NOMO-1 treated with DMSO at 0.1 percent for 48 hours (cell line): ENCODE results near the gene SLX4IP.

ENCODE experiments used
- DNase-seq: peaks from one replicate; lab custom pipeline; 2025; ENCODE audit not compliant: unreplicated experiment; lab: John Stamatoyannopoulos, UW

The SLX4IP gene

DNA sequence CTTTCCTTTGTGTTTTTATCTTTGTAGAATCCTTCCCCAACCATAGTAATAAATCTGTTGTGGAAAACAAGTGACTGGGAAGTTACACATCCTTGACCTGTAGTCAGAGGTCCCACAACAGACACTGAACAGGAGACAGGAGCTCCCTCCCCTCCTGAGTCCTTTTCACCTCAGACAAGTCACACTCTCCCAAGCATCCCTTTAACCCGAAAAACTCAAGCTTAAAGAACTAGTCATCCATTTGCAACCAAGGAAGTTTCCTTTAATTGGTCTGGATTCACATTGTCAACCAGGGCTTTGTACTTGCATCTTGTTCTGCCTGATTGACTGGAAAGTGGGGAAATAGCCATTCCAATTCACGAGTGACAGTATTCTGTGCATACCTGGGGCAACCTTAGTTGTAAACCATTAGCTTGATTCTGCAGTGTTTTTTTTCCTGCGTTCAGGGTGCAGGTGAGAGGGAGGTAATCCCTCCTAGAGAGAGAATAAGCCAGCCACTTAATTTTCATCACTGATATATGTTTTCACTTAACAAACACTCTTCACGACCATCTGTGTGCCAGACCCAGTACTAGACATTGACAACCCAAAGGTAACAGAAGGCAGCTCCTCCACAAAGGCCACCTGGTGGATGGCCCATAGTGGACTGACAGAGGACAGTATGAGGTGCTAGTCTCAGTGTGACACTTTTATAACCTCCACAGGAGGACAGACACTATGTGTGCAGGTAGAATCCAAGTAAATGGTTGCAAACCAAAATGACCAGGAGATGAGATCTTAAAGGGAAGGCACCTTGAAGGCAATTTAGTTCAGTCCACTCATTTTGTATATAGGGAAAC is 112.4 kb downstream of the SLX4IP start:
- no peak for DNase-seq

DNA sequence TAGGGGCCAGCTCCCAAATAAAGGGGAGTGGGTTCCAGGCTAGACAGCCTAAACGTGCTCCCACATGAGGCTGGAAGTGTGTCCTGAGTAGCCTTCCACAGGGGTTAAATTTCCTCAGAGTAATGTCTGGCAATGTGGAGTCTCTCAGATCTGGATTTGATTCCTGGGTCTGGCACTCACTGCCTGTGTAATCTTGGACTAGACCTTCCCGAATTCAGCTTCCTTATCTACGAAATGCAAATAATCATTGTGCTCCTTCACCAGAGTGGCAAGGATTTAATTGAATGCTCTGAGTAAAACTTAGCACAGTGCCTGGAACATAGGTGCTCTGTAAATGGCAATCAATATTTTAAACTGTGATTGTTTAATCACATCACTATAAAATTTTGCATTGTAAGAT is 114.4 kb downstream of the SLX4IP start:
- DNase-seq, result no peak

DNA sequence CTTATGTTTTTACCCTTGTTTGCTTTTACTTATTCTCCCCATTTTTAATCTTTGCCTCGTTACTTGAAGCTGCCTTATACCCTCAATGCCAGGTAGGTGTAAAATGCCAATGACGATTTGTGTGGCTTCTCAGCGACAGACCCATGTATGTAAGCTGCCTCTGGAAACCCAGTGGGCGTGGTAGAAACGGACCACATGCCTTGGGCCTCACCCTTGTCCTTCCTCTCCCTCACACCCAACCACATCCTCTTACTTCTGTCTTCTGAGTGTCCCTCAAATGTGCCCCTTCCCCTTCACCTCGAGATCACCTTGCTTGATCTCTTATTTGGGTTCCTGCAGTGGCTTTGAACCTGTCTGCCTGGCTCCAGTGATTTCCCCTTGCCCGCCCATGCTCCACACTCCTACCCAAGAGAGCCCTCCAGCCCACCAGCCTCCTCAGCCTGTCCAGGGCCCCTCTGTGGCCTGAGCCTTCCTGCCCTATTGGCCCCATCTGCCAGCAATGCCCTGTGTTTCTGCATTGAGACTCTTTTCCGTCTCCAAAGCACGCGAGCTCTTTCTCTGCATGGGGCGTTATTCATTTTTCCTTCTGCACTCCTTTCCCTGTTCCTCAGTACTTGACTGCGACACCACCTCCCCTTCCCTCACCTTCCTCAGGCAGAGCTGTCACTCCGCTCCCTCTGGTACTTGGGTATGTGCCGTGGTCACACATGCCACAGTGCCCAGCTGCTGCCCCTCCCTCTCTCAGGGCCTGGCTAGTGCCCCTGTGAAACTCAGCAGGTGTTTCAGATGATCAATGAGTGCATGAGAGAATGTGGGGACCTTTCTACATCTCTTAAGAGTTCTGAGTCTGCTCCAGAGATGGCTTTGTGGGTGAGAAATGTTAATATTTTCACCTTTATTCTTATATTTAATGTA is 115.4 kb downstream of the SLX4IP start:
- DNase-seq, result peak; percentile 61

DNA sequence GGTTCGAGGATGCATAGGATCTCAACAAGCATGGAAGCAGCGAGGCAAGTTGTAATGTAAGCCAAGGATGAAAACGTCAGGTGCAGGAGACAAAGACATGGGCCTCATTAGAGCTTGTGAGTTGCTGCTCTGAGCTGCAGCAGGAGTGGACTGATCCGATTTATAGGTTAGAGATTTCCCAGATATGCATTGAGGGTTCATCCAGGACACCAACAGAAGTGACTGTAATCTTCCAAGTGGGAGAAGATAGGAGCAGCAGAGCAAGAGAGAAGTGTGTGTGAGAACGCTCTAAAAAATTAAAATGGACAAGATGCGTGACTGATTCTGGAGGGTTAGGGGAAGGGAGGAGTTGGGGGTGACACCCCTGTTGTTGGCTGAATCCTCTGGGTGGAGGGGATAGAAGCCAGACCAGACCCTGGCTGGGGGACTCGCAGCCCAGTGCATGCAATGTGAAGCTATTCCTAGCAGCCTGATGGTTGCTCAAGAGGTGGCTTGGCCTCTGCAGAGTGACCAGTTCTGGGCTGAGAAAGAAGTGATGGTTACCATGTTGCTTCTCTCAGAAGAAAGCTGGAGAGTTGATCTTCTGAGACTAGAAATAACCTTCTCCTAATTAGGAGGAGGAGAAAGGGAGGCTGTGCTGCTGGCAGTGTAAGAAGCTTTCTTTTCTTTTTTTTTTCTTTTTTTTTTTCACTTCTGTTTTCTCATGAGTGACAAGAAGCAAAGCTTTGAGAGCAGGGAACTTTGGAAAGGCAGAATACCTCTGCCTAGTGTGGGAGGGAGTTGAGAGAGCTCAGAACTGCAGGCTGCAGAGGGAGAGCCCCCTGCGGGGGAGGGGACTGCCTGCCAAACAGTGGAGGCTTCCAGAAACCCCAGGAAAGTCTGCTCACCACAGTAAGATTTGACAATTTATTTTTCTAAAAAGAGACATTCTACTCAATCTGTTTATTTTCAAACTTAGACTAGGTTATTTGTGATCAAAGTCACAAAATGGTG is 116.9 kb downstream of the SLX4IP start:
- peak; percentile 30 for DNase-seq

DNA sequence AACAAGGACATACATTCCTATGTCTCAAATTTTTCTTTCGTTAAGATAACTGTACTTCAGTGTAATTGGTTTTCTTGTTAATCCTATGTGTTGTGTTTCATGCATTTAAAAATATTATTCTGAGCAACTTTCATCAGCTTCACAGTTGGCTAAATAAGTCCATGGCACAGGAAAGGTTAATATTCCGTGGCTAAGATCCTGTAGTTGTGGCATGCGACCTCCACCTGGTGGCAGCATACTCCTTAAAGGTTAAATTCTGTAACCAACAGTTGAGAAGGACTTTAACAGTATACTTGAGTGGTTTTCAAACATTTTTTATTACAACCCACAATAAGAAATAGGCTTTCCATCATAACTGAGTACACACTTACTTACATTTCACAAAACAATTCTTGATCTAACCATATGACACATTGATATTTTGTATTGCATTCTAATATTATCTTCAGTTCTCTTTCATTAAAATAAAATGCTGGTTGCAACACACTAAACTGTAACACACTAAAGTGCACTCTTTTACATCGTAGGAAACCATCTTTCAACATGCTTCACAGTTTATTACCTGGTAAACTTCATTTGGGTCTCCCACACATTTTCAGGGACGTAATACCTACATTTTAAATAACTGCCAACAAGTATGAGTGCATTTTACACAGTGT is 118.3 kb downstream of the SLX4IP start:
- peak; percentile 55 for DNase-seq

DNA sequence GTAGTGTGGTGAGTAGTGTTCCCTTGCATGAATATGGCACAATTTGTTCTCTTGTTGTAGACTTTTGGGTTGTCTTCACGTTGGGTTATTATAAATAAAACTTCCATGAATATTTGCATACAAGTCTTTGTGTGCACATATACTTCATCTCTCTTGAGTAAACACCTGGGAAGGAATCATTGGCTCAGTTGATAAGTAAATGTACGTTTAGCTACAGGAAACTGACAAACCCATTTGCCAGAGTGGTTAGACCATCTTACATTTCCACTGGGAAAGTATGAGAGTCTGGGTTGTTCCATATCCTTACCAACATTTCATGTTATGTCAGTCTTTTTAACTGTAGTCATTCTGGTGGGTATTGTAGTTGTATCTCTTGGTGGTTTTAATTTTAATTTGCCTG is 119.2 kb downstream of the SLX4IP start:
- DNase-seq, result no peak

DNA sequence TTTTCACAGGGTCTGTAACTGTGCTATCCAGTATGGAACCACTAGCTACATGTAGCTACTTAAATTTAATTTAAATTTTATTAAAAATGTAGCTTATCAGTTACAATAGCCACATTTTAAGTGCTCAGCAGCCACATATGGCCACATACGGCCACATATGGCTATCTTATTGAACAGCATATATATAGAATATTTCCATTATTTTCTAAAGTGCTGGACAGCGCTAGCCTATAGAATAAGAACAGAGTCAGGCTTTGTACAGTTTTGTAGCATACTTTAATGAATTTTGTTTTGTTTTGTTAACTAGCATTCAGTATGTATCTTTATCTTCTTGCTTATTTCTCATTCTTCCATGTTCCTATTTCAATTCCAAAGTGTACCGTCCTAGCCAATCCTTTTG is 120.3 kb downstream of the SLX4IP start:
- DNase-seq, result no peak

DNA sequence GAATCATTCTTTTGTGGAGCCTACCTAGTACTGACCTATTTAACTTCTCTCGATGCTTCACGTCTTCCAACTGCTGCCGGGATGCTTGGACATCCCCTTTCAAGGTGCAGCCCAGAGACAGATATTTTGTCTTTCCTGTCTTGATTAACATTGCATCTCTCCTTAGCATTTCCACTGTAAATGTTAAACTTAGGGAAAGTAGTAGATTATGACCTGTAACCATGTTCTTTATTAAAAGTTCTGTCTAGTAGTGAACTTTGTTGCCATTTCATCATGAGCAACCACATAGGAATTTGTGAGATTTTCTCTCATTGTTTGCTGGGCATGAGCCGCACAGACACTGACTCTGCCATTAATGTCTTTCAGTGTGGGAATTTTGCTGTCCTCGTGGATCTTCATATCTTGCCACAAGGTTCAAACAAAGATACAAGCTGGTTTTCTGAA is 120.8 kb downstream of the SLX4IP start:
- no peak for DNase-seq

DNA sequence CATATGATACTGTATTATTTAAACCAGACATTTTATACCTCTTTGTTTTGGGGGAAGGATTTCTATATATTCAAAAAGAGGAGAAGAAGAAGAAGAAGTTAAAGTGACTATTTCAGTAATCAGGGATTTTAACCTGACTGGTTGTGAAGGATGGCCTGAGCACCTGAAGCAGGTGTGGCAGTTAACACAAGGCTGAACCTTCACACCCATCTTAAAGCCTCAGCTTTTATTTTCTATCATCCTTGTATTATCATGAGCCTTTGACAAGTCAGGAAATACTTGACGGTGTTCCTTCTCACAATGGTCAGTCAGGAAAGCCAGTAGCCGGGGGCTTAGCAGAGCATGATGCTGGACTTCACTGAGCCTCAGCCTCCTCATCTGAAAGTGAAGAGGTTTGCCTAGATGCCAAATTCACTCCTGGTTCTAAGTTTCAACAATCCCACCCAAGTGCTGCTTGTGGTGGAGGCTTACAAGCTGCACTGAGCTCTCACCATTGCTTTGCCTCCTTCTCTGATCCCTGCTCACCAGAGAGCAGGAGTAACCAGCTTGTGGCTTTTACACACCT is 121.5 kb downstream of the SLX4IP start:
- DNase-seq, result no peak

DNA sequence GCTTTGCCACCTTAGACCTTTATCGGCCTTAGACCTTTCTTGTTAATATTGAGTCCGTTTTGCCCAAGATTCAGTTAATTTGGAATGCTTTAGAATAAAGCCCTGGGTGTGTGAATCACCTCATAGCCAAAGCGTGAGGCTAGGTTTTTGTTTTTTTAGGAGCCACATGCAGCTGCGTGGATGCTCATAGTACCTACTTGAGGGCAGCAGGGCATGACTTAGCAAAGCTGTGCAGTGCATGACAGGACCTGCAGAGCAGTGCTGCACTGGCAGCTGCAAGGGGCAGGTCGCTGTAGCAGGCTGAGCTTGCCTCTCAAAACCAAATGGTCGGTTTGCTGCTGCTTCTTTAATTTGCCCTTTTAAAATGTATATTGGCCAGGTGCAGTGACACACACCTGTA is 122.6 kb downstream of the SLX4IP start:
- no peak for DNase-seq

DNA sequence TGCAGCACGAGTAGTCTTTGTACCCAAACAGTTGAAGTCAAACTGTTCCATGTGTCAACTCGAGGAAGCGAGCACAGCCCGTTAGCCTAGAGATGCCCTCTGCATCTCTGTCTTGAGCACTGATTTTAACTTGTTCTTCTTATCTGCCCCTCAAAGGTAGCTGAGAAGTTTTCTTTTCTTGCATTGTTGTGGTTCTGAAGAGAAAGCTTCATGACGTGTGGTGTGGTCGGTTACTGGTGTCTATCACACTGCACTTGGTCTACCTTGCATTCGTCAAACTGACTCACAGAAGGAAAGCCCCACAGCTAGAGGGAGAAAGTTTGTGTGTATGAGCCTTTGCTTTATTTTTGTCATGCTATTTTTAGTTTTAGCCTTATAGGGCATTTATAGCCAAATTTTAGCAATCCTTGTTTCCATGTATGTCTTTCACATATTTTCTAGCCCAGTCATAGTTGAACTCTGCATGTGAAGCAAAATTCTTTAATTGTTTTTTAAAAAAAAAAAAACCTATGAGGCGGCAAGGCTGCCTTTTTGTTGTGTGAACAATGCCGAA is 123.6 kb downstream of the SLX4IP start:
- DNase-seq, result no peak

DNA sequence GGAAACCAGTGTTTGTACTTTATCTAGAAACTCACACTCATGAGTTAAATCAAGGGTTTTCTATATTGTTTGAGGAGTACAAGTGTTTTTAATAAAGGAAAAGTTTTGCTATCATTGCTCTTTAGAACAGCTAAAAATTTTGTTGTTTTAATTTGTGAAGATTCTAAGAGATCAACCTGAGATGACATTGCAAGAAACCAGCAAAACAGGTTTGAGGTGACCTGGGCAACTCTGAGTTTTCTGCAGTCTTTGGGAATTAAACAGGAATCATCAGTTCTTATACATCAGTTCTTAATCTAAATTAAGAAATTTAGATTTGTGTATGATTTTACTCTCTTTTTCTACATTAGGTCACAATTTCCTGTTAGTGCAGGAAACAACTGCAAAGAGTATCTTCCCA is 124.2 kb downstream of the SLX4IP start:
- DNase-seq, result no peak

DNA sequence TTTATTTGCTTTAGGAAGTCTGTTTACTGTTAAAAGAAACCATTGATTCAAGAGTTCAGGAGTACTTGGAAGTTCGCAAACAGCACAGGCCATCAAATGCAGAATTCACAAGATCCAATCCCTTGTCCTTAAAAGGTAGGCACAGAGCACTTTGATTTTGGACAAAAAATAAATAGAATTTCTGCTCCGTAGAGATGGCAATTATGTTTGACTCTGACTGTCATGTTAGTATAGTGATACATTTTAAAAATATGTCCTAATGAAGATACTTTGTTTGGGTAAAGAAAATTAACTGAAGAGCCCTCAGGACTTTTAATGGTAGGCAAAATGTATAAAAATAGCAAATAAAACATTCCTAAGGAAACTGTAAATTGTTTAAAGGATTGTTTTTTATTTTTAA is 125.6 kb downstream of the SLX4IP start:
- DNase-seq, result no peak

DNA sequence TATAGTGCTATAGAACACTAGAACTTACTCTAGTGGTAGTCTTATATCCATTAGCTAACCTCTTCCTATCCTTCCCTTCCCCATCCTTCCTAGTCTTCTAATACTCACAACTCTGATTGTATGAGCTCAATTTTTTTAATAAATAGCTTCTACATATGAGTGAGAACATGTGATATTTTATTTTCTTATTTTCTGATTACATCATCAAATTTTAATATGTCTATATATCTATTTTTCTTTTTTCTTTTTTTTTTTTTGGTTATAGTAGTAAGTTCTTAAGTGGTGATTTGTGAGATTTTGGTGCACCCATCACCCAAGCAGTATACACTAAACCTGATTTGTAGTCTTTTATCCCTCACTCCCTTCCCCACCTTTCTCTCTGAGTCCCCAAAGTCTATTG is 126.2 kb downstream of the SLX4IP start:
- no peak for DNase-seq

DNA sequence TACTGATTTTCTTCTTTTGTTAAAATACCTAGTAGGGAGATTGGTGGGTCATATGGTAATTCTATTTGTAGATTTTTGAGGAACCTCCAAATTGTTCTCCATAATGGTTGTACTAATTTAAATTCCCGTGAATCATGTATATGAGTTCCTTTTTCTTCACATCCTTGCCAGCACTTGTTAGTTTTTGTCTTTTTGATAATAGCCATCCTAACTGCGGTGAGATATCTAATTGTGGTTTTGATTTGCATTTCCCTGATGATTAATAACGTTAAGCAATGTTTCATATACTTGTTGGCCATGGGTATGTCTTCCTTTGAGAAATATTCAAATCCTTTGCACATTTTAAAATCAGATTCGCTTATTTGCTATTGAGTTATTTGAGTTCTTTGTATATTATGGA is 127.8 kb downstream of the SLX4IP start:
- DNase-seq, result no peak

DNA sequence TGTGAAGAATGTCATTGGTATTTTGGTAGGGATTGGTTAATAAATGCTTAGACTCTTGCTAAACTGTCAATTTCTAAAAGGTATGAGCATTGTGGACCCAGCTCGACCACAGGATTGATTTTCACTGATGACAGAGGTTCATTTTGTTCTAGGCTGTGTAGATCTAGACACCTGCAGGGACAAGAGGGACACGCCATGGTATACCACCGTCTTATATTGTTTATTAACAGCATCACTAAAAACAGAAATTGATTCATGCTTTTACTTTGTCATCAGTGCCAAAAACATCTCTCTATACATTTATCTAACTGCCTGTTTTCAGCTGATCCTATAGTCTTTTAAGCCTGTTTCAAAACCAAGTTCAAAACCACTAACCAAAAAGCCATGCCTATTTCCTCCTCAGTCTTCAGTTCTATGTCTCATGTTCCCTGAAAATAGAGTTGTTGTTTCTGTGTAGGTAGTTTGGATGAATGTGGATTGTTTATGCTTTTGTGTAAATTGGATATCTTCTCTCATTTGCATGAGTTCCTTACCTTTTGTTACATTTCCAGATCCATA is 128.9 kb downstream of the SLX4IP start:
- no peak for DNase-seq

DNA sequence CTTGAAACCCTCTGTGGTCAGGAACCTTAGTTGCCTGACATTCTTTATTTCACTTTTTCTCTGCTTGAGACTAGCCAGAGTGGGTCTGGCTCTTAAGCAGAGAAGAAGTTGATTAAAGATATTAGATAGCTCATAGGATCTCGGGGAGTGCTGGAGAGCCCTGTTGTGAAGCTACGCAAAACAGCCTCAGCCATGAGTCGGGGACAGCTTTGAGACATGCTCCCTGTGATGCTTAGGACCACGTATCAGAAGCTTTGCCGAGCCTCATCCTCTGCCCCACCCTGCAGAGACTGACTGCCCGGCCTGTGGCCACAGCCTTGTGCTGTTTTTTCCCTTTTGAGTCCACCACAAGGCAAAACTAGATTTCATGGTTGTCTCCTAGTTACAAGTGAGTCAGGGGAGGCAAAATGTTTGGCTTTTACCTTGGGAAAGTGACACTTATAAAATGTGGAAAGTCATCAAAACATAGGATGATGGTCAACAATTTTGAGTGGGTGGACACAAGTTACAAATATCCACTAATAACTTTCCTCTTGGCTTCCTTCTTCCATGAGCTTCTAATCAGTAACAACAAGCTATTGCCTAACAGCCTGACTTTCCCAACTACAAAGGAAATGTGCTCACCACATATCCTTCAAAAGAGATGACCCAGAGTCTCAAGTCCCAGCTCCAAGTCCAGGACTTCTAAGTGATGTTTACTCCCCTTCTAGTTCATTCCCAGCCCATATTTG is 130.3 kb downstream of the SLX4IP start:
- no peak for DNase-seq
